Measurements from ENCODE around the gene HECTD2. TPM values are rescaled to one million over a fixed set of nuclear protein-coding genes. Genes with fewer than 3 reads are reported as not detected.
"Not testable (repeated sequence)": the region's sequence is repeated elsewhere in the genome, so short reads cannot be mapped to it uniquely, and the experiment has no call there.

Gene HECTD2
- total RNA-seq, 2 experiments from 2014 or later = 2.7 to 3.8 TPM

GRCh38 chr10:91528768-91529167 is 118.6 kb downstream of the HECTD2 start:
- intact Hi-C loops (cut with micrococcal nuclease) = no loop called here
- no peaks in the 10 kb centered on the region for H3K4me1 Mint-ChIP-seq (ENCODE audit: low read depth)
- H3K27me3 Mint-ChIP-seq = peaks cover 6% of the 10 kb centered on the region
- no peak overlapping the region for H3K4me3 Mint-ChIP-seq
- H3K27ac Mint-ChIP-seq = no peak overlapping the region
- TF ChIP-seq, protein P1, sequence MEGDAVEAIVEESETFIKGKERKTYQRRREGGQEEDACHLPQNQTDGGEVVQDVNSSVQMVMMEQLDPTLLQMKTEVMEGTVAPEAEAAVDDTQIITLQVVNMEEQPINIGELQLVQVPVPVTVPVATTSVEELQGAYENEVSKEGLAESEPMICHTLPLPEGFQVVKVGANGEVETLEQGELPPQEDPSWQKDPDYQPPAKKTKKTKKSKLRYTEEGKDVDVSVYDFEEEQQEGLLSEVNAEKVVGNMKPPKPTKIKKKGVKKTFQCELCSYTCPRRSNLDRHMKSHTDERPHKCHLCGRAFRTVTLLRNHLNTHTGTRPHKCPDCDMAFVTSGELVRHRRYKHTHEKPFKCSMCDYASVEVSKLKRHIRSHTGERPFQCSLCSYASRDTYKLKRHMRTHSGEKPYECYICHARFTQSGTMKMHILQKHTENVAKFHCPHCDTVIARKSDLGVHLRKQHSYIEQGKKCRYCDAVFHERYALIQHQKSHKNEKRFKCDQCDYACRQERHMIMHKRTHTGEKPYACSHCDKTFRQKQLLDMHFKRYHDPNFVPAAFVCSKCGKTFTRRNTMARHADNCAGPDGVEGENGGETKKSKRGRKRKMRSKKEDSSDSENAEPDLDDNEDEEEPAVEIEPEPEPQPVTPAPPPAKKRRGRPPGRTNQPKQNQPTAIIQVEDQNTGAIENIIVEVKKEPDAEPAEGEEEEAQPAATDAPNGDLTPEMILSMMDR (IDR thresholded peaks at IDR 0.05) = no peak
- DNase-seq = no peak
- no peaks in the 10 kb centered on the region for H3K36me3 Mint-ChIP-seq (ENCODE audit: low read depth)
- H3K9me3 Mint-ChIP-seq = no peaks in the 10 kb centered on the region
- ChIA-PET POLR2A (no interaction called here), CTCF (no interaction called here)
- no peak for ATAC-seq

- H3K36me3 Mint-ChIP-seq (ENCODE audit: low read depth); H3K27ac Mint-ChIP-seq; intact Hi-C loops (cut with micrococcal nuclease); ATAC-seq; H3K9me3 Mint-ChIP-seq; DNase-seq; H3K27me3 Mint-ChIP-seq; CTCF ChIA-PET; H3K4me1 Mint-ChIP-seq (ENCODE audit: low read depth); H3K4me3 Mint-ChIP-seq; POLR2A ChIA-PET: not testable (repeated sequence)
These were observed 124.6 kb downstream of the HECTD2 start for GRCh38 chr10:91534789-91535188.

GRCh38 chr10:91536111-91536510 is 126.0 kb downstream of the HECTD2 start:
- Mint-ChIP-seq H3K9me3 (peaks cover 3% of the 10 kb centered on the region), H3K36me3 (ENCODE audit: low read depth) (no peaks in the 10 kb centered on the region), H3K27me3 (peaks cover 6% of the 10 kb centered on the region), H3K4me1 (ENCODE audit: low read depth) (no peaks in the 10 kb centered on the region), H3K27ac (no peak overlapping the region), H3K4me3 (no peak overlapping the region)
- ATAC-seq = no peak
- intact Hi-C loops (cut with micrococcal nuclease) = no loop called here
- POLR2A ChIA-PET = no interaction called here
- CTCF ChIA-PET = no interaction called here
- DNase-seq = no peak
- TF ChIP-seq, protein P1 (IDR thresholded peaks at IDR 0.05) = no peak

DNA sequence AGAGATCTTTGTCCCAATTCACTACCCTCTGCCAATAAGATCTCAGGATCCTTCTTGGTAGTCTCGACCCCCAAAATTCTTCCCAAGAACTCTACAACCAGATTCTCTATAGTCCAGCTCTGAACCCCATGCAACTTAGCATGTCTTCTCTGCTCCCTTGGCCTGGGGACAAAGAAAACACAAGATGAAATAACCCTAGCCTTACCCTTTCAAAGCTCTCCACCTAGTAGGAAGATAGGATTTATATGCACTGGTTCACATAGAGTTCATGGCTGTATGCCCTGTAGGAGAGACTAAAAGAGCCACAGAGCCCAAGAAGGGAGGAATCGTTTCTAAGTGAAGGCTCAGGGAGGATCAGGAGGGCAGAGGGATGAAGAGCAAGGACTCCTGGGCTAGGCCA is 126.6 kb downstream of the HECTD2 start:
- CTCF ChIA-PET = no interaction called here
- TF ChIP-seq, protein P1 (IDR thresholded peaks at IDR 0.05) = no peak
- DNase-seq (no peak), ATAC-seq (no peak)
- no peaks in the 10 kb centered on the region for H3K36me3 Mint-ChIP-seq (ENCODE audit: low read depth)
- POLR2A ChIA-PET = no interaction called here
- no peak overlapping the region for H3K27ac Mint-ChIP-seq
- no peaks in the 10 kb centered on the region for H3K4me1 Mint-ChIP-seq (ENCODE audit: low read depth)
- no peak overlapping the region for H3K4me3 Mint-ChIP-seq
- intact Hi-C loops (cut with micrococcal nuclease) = no loop called here
- H3K27me3 Mint-ChIP-seq = peaks cover 4% of the 10 kb centered on the region
- peaks cover 3% of the 10 kb centered on the region for H3K9me3 Mint-ChIP-seq

GRCh38 chr10:91537614-91538383 is 127.7 kb downstream of the HECTD2 start:
- intact Hi-C loops (cut with micrococcal nuclease) = no loop called here
- H3K4me1 Mint-ChIP-seq (ENCODE audit: low read depth) = no peaks in the 10 kb centered on the region
- no peaks in the 10 kb centered on the region for H3K36me3 Mint-ChIP-seq (ENCODE audit: low read depth)
- ATAC-seq = no peak
- TF ChIP-seq, protein P1 (IDR thresholded peaks at IDR 0.05) = no peak
- no peak overlapping the region for H3K4me3 Mint-ChIP-seq
- H3K9me3 Mint-ChIP-seq = peaks cover 3% of the 10 kb centered on the region
- H3K27ac Mint-ChIP-seq = no peak overlapping the region
- ChIA-PET CTCF (interaction anchor here (1.7 kb wide), 1 partner anchor 239 kb away, joined by 6 read pairs; no protein-coding TSS in a partner anchor), POLR2A (no interaction called here)
- DNase-seq = no peak
- peaks cover 8% of the 10 kb centered on the region for H3K27me3 Mint-ChIP-seq
